SKM-1 (cell line): ENCODE results near the gene DAB2IP.

ENCODE experiments used
- DNase-seq: peaks from one replicate; lab custom pipeline; 2025; ENCODE audit not compliant: unreplicated experiment; lab: John Stamatoyannopoulos, UW

The DAB2IP gene

GRCh38 chr9:121720311-121721057 lies 69.0 kb downstream of the DAB2IP start:
- no peak for DNase-seq

GRCh38 chr9:121721058-121721350 lies 69.6 kb downstream of the DAB2IP start:
- no peak for DNase-seq

- no peak for DNase-seq
These were observed 70.3 kb downstream of the DAB2IP start for GRCh38 chr9:121721770-121722169.

GRCh38 chr9:121725008-121725775 lies 73.8 kb downstream of the DAB2IP start:
- DNase-seq: no peak

GRCh38 chr9:121727295-121728020 lies 76.0 kb downstream of the DAB2IP start:
- no peak for DNase-seq

- no peak for DNase-seq
These were observed 77.5 kb downstream of the DAB2IP start for GRCh38 chr9:121728916-121729315.

- DNase-seq: no peak
These were observed 78.5 kb downstream of the DAB2IP start for GRCh38 chr9:121729769-121730562.

- DNase-seq: no peak
These were observed 79.7 kb downstream of the DAB2IP start for GRCh38 chr9:121731090-121731489.

- no peak for DNase-seq
These were observed 80.5 kb downstream of the DAB2IP start for GRCh38 chr9:121731919-121732318.

- DNase-seq: no peak
These were observed 81.0 kb downstream of the DAB2IP start for GRCh38 chr9:121732389-121732788.

GRCh38 chr9:121732886-121733285 lies 81.5 kb downstream of the DAB2IP start:
- no peak for DNase-seq

GRCh38 chr9:121734465-121734864 lies 83.0 kb downstream of the DAB2IP start:
- DNase-seq: no peak

- no peak for DNase-seq
These were observed 83.8 kb downstream of the DAB2IP start for GRCh38 chr9:121735065-121735792.

- DNase-seq: no peak
These were observed 84.6 kb downstream of the DAB2IP start for GRCh38 chr9:121735793-121736770.

- DNase-seq: no peak
These were observed 85.6 kb downstream of the DAB2IP start for GRCh38 chr9:121736934-121737462.

GRCh38 chr9:121737481-121737931 lies 86.1 kb downstream of the DAB2IP start:
- no peak for DNase-seq

- DNase-seq: no peak
These were observed 87.0 kb downstream of the DAB2IP start for GRCh38 chr9:121738411-121738810.

GRCh38 chr9:121738968-121739367 lies 87.5 kb downstream of the DAB2IP start:
- no peak for DNase-seq

- no peak for DNase-seq
These were observed 88.5 kb downstream of the DAB2IP start for GRCh38 chr9:121739971-121740370.
